GM18909 (cell line): Measurements from ENCODE around the gene SELENON.
"Not testable (repeated sequence)": the region's sequence is repeated elsewhere in the genome, so short reads cannot be mapped to it uniquely, and the experiment has no call there.

ENCODE experiments used
- ATAC-seq: cut with Tn5 transposase; IDR thresholded peaks from one replicate; pipeline ENCODE4 v1.9.1; 2021; ENCODE audit warnings: mild to moderate bottlenecking; ENCODE audit not compliant: unreplicated experiment, poor library complexity

SELENON gene

DNA sequence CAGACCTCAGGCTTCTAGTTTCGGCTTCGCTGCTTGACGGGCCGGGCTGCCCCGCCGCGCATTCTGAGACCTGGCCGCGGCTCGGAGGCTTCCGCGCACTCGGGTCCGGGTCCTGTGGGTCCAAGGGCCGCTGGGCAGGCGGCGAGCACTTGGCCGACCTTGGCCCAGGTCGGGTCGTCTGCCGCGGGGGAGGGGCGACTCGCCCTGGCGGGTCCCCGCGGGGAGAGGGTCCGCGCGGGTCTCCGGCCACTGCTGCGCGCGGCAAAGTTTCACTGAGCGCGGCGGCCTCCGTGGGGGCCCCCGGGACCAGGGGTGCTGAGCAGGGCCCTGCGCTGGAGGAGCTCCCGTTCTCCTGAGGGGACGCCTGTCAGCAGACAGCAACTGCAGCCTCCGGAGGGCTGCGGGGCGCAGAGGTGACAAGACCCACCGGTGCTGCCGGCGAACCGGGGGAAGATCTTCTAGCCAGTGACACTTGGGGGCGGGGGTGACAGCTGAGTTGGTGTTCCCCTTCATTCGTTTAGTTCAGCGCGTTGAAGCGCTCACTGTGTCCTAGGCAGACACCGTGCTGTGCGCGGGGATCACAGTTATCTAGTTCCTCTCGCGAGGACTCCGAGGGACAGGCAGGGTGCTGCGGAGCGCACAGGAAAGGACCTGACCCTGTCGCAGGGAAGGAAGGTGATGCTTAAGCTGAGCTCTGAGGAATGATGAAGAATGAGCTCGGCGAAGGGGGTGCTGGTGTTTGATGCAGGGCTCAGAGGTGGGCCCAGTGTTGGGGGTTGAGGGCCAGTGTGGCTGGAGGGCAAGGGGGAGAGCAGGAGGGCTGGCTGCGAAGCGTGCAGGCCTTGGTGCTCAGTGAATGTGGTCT lies 20.5 kb downstream of the SELENON start:
- ATAC-seq, result peak; percentile 60

DNA sequence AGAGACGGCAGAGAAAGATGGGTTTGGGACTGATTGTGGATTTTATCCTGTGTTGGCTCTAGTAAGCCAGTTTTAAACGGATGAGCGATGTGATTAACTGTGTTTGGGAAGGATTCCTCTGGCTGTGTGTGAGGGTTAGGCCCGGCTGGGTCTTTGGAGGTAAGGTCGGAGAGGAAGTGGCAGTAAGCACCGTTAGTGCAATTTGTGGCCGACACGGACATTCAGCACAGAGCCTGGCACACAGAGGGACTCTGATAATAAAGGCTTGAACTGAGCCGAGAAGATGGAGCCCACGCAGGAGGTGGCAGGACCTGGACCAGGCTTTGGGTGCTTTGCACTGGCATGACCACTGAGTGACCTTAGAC lies 21.1 kb downstream of the SELENON start:
- ATAC-seq, result no peak

DNA sequence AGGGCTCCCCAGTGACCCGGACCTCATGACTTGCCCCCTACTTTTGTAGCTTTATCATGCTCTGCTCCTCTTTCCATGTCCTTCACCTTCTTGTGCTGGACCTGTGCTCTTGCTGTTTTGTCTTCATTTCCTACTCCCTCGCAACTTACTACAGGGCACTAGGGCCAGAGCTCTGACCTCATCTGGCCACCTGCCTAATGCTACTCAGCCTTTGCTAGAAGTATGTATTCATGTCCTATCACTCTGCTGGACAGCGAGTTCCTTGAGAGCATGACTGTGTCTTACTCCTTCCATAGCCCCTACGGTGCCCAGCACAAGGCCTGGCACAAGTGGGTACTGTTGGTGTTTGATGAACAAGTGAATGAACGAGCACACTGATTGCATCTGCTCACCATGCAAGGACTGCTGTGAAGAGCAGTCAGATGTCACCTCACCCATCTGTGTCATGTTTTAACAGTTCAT lies 21.7 kb downstream of the SELENON start:
- no peak for ATAC-seq

DNA sequence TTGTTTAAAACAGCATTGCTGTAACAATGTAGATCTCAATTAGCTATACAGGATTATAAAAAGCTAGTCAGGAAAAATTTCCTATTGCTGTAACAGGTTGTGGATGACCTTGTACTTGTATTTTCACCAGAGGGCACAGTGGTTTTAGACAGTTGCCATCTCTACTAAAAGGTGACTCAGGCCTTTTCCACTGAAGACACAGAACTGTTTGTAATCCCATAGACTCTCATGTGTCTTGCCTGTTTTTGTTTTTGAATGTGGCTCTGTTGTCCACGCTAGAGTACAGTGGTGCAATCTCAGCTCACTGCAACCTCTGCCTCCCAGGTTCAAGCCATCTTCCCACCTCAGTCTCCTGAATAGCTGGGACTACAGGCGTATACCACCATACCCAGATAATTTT lies 25.6 kb downstream of the SELENON start:
- ATAC-seq, result no peak

DNA sequence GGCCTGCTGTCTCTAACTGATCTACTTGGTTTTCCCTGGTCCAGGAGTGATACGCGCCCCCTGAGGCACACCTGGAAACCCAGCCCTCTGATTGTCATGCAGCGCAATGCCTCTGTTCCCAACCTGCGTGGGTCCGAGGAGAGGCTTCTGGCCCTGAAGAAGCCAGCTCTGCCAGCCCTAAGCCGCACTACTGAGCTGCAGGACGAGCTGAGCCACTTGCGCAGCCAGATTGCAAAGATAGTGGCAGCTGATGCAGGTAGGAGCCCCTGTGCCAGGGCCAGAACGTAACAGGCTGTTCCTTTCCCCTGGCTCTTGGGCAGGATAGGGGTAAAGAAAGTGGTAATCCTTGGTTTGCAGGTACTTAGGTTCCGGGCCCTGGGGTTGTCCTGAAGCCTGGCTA lies 26.6 kb downstream of the SELENON start:
- ATAC-seq, result no peak

DNA sequence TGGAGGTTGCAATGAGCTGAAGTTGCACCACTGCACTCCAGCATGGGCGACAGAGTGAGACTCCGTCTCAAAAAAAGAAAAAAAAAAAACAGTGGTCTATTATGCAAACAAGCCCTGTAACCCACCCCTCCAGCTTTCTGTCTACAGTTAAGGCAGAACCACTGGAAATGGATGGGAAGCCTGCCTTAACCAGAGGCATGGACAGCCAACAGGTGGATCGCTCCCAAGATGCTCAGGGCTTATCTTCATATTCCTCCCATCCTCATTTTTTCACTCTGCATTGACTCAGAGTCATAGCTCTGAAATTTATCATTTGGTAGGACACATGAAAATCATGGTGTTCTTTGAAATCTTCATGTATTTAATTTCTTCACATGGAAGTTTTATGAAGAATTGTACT lies 28.5 kb downstream of the SELENON start:
- no peak for ATAC-seq

DNA sequence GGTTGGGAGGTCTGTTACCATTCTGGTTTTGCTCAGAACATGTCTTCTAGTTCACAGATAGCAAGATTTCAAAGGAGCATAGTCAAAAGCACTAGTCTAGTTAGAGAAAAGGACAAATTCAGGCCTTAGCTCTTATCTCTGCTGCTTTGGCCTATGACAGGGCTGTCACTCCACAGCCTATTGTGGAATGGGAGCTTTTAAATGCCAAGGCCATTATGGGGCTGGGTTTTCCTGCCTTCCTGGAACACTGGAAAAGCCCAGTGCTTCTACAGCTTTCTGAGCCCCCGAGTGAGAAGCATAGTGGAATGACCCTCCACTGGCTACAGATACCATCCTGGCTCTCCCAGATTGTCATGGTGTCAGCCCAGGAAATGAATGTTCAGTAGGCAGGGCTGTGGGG lies 29.1 kb downstream of the SELENON start:
- no peak for ATAC-seq

DNA sequence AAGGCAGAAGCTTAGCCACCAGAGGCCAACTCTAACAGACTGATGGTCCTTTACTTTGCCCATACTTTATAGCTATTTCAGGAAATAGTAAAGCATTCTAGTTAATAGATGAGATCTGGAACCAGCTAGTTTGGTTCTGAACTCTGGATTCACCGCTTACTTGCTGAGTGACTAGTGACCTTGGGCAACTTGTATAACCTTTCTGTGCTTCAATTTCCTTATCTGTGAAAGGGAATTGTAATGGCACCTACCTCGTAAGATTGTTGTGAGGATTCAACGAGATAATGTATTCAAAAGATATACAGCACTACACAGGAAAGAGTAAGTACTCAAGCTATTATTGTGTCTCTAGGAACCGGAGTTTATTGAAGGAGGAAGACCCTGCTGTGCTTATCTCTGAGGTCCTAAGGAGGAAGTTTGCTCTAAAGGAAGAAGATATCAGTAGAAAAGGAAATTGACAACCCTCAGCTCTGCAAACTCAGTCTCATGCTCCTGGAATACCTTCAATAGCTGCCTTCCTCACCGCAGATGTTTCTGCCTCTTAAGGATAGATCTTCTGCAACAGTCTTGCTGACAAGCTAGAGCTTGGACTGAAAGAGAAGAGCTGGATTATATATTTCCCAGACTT lies 31.7 kb downstream of the SELENON start:
- no peak for ATAC-seq

DNA sequence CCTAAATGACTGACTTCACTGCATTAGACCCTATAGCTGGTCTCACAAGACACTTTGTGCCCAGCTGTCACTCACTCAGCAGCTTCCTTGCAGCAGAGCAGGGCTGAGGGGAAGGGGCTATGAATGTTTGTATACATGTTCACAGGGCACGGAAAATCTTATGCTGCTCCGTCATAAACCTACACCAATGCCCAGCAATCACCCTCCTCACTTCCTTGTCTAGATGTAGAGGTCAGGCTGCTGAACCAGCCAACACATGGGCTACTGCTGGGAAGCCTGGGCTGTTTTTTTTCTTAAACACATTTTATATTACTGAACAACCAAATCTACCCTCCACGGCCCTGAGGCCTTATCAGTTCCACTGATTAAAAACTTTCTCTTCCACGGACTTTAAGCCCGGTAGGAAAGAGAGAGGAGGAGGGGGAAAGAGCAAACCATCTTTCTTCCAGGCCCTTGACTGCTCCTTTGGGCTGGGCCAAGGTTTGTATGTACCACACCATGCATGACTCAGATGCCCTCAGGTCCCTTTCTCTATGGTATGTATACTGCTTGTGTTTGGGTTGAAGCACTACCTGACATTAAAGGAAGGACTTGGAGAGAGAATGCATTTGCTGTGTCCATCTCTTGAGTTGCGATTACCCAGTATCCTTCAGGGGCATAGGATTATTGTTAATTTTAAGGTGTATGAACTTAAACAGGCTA lies 32.5 kb downstream of the SELENON start:
- no peak for ATAC-seq

DNA sequence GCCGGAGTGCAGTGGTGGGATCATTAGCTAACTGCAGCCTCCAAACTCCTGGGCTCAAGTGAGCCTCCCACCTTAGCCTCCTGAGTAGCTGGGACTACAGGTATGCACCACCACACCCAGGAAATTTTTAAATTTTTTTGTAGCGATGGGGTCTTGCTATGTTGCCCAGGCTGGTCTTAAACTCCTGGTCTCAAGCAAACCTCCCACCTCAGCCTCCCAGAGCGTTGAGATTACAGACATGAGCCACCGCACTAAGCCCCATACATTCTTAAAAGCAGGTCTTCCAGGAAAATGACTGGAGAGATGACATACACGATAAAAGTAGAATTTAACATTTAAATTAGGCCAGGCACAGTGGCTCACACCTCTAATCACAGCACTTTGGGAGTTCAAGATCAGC lies 33.2 kb downstream of the SELENON start:
- ATAC-seq, result no peak

DNA sequence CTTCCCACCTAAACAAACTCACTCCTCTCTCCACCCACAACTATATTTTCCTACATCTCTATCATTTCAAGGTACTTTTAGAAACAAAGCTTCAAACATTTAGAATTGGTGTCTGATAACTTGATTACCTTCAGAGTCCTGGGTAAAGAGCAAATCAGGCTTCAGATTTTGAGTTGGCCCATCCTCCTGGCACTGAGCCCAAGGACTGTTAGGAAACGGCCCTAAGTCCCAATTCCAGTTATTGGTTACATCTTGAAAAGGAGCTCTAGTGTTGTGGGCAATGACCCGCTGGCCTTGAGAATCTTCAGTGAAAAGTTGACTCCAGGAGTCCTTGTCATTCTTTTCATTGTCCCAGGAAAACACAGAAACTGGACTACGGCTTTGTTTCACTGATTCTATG lies 34.9 kb downstream of the SELENON start:
- ATAC-seq, result no peak

DNA sequence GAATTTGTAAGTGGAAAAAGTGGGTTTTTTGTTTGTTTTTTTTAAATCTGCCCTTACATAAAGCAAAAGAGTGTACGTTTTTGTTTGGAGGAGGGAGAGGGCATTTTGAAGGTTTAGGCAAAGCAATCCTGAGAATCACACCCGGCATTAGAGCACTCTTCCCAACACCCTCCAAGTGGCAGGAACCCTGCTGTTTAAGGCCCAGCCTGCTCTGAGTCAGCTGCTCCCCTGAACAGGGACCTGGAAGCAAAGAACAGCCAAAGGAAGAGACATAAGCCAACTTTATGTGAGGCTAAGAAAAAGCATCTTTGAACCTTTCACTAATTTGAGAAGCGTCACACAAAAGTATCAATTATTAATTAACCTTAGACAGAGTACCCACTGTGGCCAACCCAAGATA lies 36.7 kb downstream of the SELENON start:
- no peak for ATAC-seq

DNA sequence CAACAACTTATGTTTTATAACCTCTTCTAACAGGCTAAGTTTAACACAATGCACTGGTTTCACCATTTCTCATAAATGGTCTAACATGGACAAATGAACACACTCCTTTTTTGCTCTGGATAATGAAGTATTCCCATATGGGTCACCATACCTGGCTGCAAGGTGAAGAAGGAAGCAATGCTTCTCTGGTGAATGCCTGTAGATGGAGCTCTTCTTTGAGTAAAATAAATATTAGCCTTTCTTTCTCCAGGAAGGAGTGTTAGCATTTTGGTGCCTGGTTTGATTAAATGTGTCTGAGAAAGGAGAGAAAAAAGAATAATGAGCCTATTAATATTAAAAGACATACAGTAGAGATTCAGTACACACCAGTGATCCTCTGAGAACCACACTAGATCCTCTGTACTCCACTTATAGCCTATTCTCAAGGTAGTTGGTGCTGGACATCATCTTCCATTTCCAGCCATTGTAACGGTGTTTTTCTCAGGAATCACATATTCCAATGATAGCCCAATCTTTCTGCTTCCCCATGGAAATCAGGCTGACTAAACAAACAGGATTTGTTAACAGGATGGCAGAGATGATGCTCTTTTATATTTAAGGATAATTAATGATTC lies 37.4 kb downstream of the SELENON start:
- no peak for ATAC-seq

DNA sequence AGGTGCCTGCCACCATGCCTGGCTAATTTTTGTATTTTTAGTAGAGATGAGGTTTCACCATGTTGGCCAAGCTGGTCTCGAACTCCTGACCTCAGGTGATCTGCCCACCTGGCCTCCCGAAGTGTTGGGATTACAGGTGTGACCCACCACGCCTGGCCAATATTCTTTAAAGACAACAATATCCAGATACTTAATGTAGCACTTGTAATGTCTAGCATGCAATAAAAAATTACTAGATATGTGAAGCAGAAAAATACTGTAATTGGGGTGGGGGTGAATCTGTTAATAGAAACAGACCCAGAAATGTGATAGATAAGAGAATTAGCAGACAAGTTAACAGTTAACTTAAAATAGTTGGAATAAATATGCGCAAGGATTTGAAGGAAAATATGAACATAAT lies 39.8 kb downstream of the SELENON start:
- not testable (repeated sequence) for ATAC-seq

DNA sequence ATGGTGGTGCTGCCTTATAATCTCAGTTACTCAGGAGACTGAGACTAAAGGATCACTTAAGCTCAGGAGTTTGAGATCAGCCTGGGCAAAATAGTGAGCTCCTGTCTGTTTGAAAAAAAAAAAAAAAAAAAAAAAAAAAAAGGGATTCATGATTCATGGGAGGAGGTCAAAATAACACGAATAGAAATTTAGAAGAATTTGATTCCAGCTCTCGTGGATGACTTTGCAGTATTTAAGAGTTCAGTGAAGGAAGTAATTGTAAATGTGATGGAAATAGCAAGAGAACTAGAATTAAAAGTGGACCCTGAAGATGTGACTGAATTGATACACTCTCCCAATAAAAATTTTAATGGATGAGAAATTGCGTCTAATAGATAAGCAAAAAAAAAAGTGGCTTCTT lies 43.5 kb downstream of the SELENON start:
- no peak for ATAC-seq

DNA sequence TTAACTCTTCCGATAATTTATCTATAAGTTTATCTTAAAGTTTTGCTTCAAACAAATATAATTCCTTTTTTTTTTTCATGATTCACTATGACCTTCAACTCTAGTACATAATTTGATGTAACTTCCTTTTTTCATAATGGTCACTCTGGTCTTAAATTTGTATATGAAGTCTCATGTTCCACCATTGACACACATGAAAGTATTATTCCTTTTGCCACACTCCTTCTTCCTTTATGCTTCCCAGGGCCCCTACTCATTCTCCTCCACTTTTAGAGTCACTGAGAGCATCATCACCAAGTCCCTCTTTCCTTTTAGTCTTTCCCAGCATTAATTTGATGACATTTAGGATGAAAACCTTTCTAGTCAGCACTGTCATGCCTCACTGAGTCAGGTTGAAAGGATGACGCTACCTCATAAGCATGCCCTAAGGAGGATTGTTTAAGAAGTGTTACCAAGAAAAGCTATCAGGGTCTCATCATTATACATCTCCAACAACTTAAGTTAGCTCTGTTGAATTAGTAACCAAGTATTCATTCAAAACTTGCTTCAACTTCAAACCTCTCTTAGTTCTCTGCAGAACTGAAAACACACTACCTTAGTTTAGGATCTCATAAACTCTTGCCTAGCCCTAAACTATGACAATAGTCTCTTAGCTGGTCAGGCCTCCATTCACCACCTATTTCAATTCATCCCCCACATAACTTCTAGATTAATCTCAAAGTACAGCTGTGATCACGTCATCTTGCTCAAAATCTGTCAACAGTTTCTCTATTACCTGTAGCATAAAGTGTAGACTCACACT lies 44.7 kb downstream of the SELENON start:
- no peak for ATAC-seq

DNA sequence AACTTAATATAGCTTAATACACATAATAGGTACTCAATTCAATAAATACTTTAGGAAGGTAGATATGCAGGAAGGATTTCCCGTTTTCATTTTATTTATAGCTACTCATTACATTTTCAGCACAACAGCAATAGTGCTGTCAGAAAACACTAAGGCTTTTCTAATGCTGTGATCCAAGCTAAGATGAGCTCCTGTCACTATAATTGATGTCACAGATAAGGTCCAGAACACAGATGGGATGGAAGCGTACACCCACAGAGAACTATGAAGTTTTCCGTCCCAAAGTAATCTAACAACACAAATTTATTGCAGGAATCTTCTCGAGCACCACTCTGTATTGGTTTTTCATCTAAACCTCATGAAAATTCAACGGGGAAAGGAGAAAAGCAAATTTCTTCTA lies 45.7 kb downstream of the SELENON start:
- ATAC-seq, result no peak

DNA sequence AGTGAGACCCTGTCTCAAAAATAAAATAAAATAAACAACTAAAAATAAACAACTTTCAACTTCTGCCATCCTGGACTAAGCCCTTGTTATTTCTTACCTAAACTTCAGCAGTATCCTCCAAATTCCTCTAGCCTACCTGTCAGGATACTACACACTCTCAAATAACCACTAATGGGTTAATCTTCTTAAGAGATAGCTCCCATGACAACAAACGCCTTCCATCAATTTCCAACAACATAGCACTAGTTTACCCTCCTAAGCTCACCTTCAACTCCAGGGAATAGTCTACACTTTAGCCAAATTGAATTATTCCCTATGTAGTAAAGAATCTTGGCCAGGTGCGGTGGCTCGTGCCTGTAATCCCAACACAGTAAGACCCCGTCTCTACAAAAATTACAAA lies 47.9 kb downstream of the SELENON start:
- ATAC-seq, result no peak

DNA sequence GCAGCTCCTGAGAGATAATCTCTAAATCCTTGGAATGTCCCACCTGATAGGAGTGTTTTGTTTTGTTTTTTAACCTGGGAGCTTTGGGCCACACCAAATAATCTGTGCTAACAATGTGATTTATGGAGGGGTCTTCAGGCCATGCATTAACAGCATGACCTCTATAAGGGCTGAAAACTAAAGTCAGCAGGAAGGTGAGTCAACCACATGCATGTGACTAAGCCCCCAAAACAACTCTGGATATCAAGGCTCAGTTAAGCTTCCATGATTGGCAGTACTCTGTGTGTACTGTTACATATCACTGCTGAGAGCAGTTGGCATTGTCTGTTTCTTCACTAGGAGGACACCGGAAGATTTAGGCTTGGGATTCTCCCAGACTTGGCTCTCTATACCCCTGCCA lies 48.5 kb downstream of the SELENON start:
- ATAC-seq, result no peak

DNA sequence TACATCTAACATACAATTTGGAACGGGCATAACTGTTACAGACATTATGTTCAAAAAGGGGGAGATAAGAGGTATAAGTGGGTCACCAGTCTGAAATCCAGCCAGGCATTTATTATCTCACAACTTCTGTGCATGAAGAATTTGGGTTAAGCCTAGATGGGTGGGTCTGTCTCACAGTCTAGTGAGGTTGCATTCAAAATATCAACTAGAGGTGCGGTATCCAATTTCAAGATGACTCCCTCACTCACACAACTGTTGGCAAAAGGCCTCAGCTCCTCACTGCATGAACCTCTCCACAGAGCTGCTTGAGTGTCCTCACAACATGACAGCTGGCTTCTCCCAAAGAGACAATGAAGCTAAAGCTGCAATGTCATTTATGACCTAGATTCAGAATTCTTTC lies 54.6 kb downstream of the SELENON start:
- no peak for ATAC-seq
